HG03442 (cell line): ENCODE results near the gene INSIG1.

ENCODE experiments used
- ATAC-seq: cut with Tn5 transposase; IDR thresholded peaks from one replicate; pipeline ENCODE4 v1.9.1; 2021; ENCODE audit warnings: mild to moderate bottlenecking, moderate library complexity; ENCODE audit not compliant: unreplicated experiment

Gene INSIG1

DNA sequence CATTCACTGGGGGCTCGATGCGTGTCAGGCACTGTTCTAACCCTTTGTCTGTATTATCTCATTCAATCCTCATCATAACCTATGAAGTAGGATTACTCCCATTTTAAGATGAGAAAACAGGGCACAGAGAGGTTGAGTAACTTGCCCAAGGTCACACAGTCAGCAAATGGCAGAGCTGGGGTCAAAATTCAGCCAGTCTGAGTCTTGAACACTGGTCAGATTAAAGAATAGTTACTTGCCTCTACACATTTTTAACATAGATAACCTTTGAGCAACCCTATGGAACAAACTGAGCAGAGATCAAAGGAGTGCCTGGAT, 27.2 kb downstream of the INSIG1 start:
- no peak for ATAC-seq

- ATAC-seq: no peak
Measured at GRCh38 chr7:155326385-155326784, 28.7 kb downstream of the INSIG1 start.

GRCh38 chr7:155327590-155328320, 30.1 kb downstream of the INSIG1 start:
- ATAC-seq: no peak

DNA sequence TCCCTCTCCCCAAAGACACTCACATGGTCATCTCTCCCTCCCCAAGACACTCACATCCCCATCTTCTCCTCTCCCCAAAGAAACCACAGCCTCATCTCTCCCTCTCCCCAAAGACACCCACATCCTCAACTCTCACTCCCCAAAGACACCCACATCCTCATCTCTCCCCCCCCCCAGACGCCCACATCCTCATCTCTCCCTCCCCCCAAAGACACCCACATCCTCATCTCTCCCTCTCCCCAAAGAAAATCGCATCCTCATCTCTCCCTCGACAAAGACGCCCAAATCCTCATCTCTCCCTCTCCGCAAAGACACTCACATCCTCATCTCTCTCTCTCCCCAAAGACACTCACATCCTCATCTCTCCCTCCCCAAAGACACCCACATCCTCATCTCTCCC, 31.5 kb downstream of the INSIG1 start:
- no peak for ATAC-seq

GRCh38 chr7:155331396-155331795, 33.7 kb downstream of the INSIG1 start:
- no peak for ATAC-seq

DNA sequence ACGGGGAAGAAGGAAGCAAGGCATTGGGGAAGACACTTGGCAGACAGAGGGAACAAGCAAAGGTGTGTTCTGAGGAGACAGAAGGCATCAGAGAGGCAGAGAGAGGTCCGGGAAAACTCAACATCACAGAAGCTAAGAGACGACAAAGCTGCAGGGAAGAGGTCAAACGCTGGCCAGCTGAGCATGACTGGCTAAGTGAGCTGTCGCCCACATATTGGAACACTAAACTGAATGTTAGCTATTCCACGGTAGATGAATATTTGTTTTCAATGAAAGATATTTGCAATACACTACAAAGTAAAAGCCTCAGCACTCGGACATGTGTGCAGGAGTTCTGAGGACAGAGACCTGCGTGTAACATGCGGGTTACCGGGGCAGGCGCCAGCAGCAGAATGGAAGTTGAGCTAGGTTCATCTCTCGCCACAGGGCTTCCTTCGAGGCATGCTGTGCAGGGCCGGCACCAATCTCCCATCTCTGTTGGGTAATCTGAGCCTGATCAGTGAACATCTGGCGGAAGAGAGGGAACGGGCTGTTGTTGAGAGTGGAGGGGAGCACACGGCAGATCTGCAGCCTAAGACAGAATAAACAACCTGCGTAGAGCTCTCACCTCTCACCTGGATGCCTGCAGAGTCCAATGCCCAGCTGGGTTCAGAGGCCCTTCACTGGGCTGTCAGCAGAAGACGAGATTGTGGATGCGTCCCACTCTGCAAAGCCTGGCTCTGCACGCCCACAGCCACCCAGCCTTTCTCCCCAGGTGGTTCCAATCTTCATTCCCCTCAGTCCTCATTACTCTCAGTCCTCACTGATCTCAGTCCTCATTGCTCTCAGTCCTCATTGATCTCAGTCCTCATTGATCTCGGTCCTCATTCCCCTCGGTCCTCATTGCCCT, 35.9 kb downstream of the INSIG1 start:
- no peak for ATAC-seq

DNA sequence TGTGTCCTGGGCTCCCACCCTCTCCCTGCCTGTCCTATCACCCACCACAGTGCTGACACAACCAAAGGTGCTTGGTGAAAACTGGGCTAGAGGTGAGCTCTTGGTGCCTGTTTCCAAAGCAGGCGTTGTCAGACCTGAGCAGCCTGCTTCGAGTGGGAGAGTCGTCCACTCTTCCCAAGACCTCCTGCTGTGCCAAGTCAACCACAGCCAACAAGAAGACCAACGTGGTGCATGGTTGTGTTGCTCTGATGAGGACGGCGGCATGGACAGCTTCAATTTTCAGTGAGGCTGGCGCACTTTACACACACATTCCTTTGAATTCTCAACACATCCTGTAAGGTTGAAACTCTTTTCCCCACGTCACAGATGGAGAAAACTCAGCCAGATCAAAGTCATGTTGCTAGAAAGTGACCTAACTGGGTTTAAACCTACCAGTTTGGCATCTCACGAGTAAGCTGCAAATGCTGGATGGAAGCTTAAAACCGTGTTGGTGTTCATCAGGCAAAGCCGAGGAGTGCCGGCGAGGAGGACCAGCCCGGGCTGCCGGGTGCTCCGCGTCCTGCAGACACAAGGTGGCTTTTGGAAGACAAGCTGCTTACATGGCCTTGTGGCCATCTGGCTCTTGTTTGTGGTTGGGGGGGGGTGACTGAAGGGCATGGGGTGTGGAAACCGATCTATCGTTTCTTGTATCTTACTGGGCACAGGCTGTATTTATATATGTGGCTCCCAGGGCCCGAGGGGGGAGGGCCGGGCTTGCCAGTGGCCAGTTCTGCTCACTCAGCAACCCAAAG, 39.3 kb downstream of the INSIG1 start:
- no peak for ATAC-seq

GRCh38 chr7:155337946-155338631, 40.4 kb downstream of the INSIG1 start:
- no peak for ATAC-seq

GRCh38 chr7:155338632-155339320, 41.1 kb downstream of the INSIG1 start:
- peak; percentile 52 for ATAC-seq

- ATAC-seq: no peak
Measured at GRCh38 chr7:155339474-155339873, 41.8 kb downstream of the INSIG1 start.

GRCh38 chr7:155340071-155340531, 42.4 kb downstream of the INSIG1 start:
- no peak for ATAC-seq

GRCh38 chr7:155340721-155341120, 43.0 kb downstream of the INSIG1 start:
- no peak for ATAC-seq

- no peak for ATAC-seq
Measured at GRCh38 chr7:155341463-155341983, 43.8 kb downstream of the INSIG1 start.

DNA sequence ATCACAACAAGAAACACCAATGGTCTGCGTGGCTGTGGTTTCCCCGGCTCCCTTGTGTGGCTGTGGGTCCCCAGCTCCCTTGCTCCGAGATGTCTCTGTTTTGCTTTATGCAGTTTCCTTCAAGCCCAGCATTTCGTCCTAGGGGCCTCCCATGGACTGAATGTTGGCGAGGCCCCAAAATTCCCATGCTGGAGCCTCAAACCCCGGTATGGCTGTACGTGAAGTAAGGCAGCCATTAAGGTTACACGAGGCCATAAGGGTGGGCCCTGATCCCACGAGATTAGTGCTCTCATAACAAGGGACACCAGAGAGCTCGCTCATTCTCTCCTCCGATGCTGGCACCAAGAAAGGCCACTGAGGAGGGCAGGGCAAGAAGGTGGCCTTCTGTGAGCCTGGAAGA, 44.6 kb downstream of the INSIG1 start:
- ATAC-seq: no peak

DNA sequence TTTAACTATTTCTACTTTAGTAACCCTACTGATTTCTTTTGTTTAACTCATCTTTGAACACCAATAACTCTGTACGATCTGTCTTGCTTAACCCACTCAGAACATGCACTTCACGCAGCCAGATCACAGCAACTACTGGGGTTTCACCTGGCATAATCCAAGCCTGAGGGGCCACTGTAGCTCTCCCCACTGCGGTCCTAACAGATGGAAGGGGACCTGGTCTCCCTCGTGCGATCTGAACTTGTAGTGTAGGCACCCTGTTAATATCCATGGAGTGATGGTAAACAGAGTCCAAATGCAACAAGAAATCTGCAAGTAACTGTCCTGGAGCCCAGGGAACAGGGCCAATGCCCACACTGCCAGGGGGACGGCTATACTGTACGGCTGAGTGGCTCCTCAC, 45.5 kb downstream of the INSIG1 start:
- ATAC-seq: no peak

- ATAC-seq: no peak
Measured at GRCh38 chr7:155343661-155344121, 46.0 kb downstream of the INSIG1 start.

GRCh38 chr7:155344270-155344617, 46.6 kb downstream of the INSIG1 start:
- ATAC-seq: peak; percentile 33

DNA sequence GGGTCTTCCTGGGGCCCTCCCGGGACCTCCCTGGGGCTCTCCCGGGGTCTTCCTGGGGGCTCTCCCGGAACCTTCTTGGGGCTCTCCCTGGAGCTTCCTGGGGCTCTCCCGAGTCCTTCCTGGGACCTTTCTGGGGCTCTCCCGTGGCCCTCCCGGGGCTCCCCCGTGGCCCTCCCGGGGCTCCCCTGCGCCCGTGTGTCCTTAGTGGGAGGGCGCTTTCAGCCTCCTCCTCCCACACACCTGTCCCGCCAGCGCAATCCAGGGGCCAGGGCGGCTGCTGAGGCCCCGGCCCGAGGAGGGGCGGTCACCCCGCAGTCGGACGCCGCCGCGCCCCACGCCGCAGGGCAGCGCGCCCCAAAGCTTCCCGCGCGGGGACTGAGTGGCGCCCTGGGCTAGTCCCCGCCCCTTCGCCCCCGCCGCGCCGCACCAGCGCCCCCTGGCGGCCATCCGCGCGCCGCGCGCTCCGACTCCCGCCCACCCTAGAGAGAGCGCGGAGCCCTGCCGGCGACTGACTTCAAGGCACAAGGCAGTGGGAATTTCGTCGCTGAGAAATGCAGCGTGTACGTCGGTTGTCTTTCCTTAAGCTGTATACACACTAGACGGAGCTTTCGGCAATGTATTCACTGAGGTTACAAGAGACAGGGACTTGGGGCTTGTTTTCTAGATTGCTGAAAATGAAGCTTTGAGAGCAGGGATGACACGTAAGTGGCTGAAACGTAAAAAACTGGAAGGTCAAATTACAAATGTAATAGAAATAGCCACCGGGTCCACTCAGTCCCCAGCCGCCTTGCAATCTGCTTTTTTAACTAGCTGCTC, 47.1 kb downstream of the INSIG1 start:
- peak; percentile 83 for ATAC-seq

DNA sequence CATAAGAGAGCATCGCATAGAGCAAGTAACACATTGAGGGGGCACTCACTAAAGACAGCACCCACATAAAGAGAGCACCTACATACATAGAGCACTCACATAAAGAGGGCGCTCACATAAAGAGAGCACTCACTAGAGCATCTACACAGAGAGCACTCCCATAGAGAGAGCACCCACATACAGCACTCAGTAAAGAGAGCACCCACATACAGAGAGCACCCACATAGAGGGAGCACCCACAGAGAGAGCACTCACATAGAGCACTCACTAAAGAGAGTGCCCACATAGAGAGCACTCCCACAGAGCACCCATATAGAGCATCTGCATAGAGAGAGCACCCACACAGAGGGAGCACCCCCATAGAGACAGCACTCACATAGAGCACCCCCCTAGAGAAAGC, 47.8 kb downstream of the INSIG1 start:
- ATAC-seq: no peak
